Measurements from ENCODE around the gene CXorf51A.
"Not testable (repeated sequence)": the region's sequence is repeated elsewhere in the genome, so short reads cannot be mapped to it uniquely, and the experiment has no call there.

Gene CXorf51A

DNA sequence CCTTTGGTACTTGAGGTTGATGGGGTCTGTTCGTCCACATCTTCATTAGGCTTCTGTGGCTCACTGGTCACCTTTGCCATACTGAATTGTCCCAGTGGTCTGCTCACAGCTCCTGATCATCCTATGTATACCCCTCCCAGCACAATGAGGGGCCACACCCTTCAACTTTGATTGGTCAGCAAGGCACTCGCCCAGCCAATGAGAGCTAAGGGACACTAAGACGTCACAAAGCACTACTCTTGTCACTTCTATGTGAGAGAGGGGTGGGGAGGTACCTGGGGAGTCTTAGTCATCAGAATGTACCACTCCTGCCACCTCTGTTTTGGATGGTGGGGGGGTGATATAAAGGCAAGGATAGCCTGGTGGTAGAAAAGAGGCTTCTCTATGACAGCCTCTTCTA, at the start of gene CXorf51A:
Gene CXorf51A (minus strand): TSS at position 101 of the 400 bp plus-strand sequence. CDS start 21 bp downstream, at position 80.
- not testable (repeated sequence) for DNase-seq

DNA sequence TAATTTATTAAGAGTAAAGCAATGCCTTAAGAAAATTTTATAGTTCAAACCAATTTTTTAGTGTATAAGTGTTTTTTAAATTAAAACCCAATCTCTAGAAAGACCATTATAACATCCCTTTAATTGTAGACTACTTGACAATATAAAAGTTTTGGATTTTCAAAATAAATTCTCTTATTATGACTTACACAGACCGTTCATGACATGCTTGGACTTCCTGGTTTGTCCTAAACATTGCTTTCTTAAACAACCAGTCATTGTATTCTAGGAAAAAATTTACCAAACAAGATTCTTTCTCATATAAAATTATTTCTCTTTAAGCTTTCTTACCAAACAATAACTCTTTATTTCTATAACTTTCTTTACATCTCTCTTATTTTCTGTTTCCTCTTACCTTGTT, 49.0 kb upstream of the CXorf51A start:
- no peak for DNase-seq

DNA sequence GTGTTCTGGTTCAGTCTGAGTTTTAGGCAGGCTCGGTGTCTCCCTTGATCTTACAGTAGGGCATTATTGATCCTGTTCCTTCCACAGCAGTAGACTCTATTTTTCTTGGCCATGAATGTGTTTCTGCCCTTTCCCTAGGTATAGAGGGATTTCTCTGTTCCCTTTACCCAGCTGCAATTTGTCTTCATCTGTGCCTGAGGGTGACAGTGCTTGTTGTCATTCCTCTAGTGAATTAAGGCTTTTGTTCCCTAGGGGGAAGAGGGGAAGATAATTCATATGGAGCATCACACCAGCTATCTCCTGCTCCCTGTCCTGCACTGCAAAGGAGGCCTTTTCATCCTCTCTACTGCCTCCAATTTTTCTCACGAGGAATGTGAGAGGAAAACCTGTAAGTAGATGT, 39.7 kb upstream of the CXorf51A start:
- DNase-seq, result no peak

DNA sequence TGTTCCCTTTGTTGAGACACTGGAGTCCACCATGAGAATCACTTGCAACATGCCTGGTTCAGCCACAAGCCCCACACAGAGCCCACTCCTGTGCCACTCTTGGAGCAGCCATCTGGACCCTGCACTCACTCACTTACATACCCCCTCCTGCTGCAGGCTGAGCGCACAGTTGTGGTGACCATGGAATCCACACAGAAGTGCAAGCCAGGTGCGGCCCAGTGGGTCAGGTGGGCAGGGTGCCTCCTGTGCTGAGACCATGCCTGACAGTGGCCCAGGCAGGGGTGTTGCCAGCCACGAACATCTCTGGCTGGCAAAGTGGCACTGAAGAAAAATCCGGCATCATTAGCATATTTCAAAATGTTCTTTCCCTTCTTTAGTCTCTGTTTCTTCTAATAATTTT, 17.4 kb upstream of the CXorf51A start:
- DNase-seq, result no peak

DNA sequence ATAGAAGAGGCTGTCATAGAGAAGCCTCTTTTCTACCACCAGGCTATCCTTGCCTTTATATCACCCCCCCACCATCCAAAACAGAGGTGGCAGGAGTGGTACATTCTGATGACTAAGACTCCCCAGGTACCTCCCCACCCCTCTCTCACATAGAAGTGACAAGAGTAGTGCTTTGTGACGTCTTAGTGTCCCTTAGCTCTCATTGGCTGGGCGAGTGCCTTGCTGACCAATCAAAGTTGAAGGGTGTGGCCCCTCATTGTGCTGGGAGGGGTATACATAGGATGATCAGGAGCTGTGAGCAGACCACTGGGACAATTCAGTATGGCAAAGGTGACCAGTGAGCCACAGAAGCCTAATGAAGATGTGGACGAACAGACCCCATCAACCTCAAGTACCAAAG, 5.1 kb downstream of the CXorf51A start, which contains the start of gene CXorf51B:
Gene CXorf51B (plus strand): TSS at position 301 of the 400 bp plus-strand sequence. CDS start 21 bp downstream, at position 322.
- DNase-seq, result not testable (repeated sequence)

Data from CD4-positive, alpha-beta T cell treated with Interleukin-21 for 1 hour (primary cell).